Mammary epithelial cell (primary cell): Measurements from ENCODE around the gene NAGS.

Source experiments
- EZH2 ChIP-seq: IDR thresholded peaks from 2 replicates; pipeline ENCODE4 v1.6.1; 2012; ENCODE audit warnings: low read length, inconsistent platforms, borderline replicate concordance
- TF ChIP-seq, protein P1 (sequence below), 2 donors: IDR thresholded peaks in 1 of 2; conservative IDR thresholded peaks in 1 of 2; 2 replicates each; pipeline ENCODE4 v1.5.1; 2011 to 2012; ENCODE audit warnings: inconsistent platforms in 2 of 2, low read length in 2 of 2, mild to moderate bottlenecking in 2 of 2, control low read depth in 1 of 2, low read depth in 1 of 2; ENCODE audit not compliant: insufficient read depth in 1 of 2; ENCODE audit errors: extremely low read depth in 1 of 2

DNA sequence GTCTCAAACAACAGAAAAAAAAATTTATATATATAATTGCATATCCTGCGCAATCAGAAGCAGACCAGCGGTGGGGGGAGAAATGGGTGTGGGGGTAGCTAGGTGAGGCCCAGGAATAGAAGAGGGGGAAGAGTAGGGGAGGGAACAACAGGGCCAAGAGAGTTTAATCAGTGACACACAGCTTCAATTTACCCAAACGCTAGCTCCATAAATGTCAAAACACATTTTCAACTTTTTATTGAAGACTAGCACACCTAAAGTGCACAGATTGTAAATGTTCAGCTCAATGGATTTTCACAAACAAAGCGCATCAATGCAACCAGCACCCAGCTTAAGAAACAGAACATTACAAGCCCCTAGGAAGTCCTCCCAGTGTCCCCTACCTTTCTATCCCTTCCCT is 24.8 kb upstream of the NAGS start:
- TF ChIP-seq, protein P1, sequence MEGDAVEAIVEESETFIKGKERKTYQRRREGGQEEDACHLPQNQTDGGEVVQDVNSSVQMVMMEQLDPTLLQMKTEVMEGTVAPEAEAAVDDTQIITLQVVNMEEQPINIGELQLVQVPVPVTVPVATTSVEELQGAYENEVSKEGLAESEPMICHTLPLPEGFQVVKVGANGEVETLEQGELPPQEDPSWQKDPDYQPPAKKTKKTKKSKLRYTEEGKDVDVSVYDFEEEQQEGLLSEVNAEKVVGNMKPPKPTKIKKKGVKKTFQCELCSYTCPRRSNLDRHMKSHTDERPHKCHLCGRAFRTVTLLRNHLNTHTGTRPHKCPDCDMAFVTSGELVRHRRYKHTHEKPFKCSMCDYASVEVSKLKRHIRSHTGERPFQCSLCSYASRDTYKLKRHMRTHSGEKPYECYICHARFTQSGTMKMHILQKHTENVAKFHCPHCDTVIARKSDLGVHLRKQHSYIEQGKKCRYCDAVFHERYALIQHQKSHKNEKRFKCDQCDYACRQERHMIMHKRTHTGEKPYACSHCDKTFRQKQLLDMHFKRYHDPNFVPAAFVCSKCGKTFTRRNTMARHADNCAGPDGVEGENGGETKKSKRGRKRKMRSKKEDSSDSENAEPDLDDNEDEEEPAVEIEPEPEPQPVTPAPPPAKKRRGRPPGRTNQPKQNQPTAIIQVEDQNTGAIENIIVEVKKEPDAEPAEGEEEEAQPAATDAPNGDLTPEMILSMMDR (conservative IDR thresholded peaks at IDR 0.05 in 1 of 2, IDR thresholded peaks at IDR 0.05 in 1 of 2; ENCODE audit: extremely low read depth in 1 of 2, insufficient read depth in 1 of 2, low read depth in 1 of 2, low read length in 2 of 2): no peak
- no peak for TF ChIP-seq EZH2
